Measurements from ENCODE around the gene GBX1. TPM values are rescaled to one million over a fixed set of nuclear protein-coding genes. Genes with fewer than 3 reads are reported as not detected.

Gene GBX1
- total RNA-seq, 1 experiment from 2014 or later, result not detected

- no peak overlapping the region for H3T11ph ChIP-seq (ENCODE audit: low read length)
- no peak overlapping the region for H4K8ac ChIP-seq (replicated peaks; ENCODE audit: insufficient read length, low read depth, low read length)
- no peak overlapping the region for H2AK5ac ChIP-seq (ENCODE audit: insufficient read length, low read length)
- no peaks in the 10 kb centered on the region for H4K20me1 ChIP-seq (ENCODE audit: control insufficient read depth, insufficient read depth, insufficient read length)
- no peak overlapping the region for H3K56ac ChIP-seq (ENCODE audit: insufficient read length, low read depth, low read length)
- H4K5ac ChIP-seq (ENCODE audit: insufficient read length, low read depth, low read length), result no peak overlapping the region
- H3K36me3 Mint-ChIP-seq (ENCODE audit: insufficient read depth in 1 of 3, low read depth in 3 of 3), result peaks cover 29 to 54% (median 41%) of the 10 kb centered on the region in 3 experiments
- no peaks in the 10 kb centered on the region for H3K27me3 ChIP-seq (ENCODE audit: insufficient read depth, low read length)
- no peak overlapping the region for H3K18ac ChIP-seq (ENCODE audit: insufficient read length, low read depth, low read length)
- no peak overlapping the region for H2BK15ac ChIP-seq (ENCODE audit: low read depth, low read length)
- peak overlapping the region; percentile 51 for H3K4me2 ChIP-seq (ENCODE audit: insufficient read depth, insufficient read length, low read length)
- no peak overlapping the region for H2BK20ac ChIP-seq (ENCODE audit: low read depth, low read length, poor library complexity, severe bottlenecking)
- H2BK12ac ChIP-seq (ENCODE audit: insufficient read length, low read depth, low read length), result no peak overlapping the region
- no peak overlapping the region; the same call in 1 of the 2 replicates for H3K14ac ChIP-seq (ENCODE audit: insufficient read depth, low read length)
- DNase-seq, result no peak
- TF ChIP-seq CTCF (conservative IDR thresholded peaks at IDR 0.05), result no peak
- H3K9me3 Mint-ChIP-seq, result no peaks in the 10 kb centered on the region
- H3K9me3 ChIP-seq (ENCODE audit: control insufficient read depth, low read depth, low read length), result no peaks in the 10 kb centered on the region
- H3K4me1 Mint-ChIP-seq, result peaks cover 19 to 26% of the 10 kb centered on the region in 2 experiments
- peaks cover 3% of the 10 kb centered on the region; the same call in 1 of the 2 replicates for H3K4me1 ChIP-seq (ENCODE audit: insufficient read depth, low read length)
- H2BK5ac ChIP-seq (ENCODE audit: insufficient read length, low read length), result no peak overlapping the region
- no peak overlapping the region for H3K9ac ChIP-seq (ENCODE audit: extremely low read depth, insufficient read length, low read length)
- peaks cover 16% of the 10 kb centered on the region for H3K27me3 Mint-ChIP-seq (ENCODE audit: low read depth)
- no peak overlapping the region for H3K27ac ChIP-seq (ENCODE audit: insufficient read length, low read depth, low read length)
- H4K91ac ChIP-seq (ENCODE audit: insufficient read length, low read depth, low read length), result no peak overlapping the region
- H3K23me2 ChIP-seq (ENCODE audit: insufficient read length, low read depth, low read length, poor library complexity, severe bottlenecking), result peaks cover 10% of the 10 kb centered on the region
- no peak overlapping the region for H3K23ac ChIP-seq (ENCODE audit: insufficient read length, low read depth, low read length)
- H2AFZ ChIP-seq (ENCODE audit: low read length), result no peak overlapping the region
- H3K4ac ChIP-seq (ENCODE audit: low read depth, low read length), result no peak overlapping the region
- peak overlapping the region; percentile 70 to 85 for H3K4me3 Mint-ChIP-seq
- H3K79me1 ChIP-seq (ENCODE audit: insufficient read depth, low read depth, low read length, poor library complexity, severe bottlenecking), result no peaks in the 10 kb centered on the region
- H3K27ac Mint-ChIP-seq, result no peak overlapping the region
- no peak overlapping the region for H2BK120ac ChIP-seq (ENCODE audit: low read depth, low read length, poor library complexity, severe bottlenecking)
- H3K79me2 ChIP-seq (ENCODE audit: insufficient read depth, low read length), result no peaks in the 10 kb centered on the region
- no CpG with 5 or more reads among the region's 58 CpGs for WGBS (ENCODE audit: extremely low coverage, insufficient read length, low lambda C conversion rate)
These were observed 41.5 kb downstream of the GBX1 start for GRCh38 chr7:151125846-151126481.
